ENCODE measurements around the gene ADCYAP1R1.

DNA sequence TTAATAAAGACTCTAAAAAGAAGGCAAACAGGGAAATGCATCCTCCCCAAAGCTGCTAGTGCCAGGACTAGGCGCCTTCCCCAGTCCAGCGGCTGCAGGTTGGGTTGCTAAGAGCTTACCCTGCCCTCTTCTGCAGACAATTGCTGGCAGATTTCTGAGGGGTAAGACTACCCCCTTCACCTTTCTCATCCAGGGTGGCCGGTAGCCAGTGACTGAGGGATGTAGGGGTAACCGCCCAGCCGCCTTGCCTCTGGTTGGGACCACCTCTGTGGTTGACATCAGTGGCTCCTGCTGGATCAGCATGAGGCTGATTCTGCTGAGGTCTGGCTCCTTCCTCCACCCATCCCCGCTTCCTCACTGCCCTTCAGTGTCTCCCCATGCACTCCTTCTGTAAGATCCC lies 71.2 kb downstream of the ADCYAP1R1 start:
- TF ChIP-seq POLR2A (IDR thresholded peaks at IDR 0.05; ENCODE audit: low read length) (no peak), GATA1 (IDR thresholded peaks at IDR 0.05; ENCODE audit: low read depth, low read length) (no peak)

Measured in erythroblast (primary cell).